WTC11 (cell line): ENCODE results near the gene ST3GAL6. TPM values are rescaled to one million over a fixed set of nuclear protein-coding genes. Genes with fewer than 3 reads are reported as not detected.

Experiments used
- ATAC-seq: fragments of 200-7000 bp; cut with Tn5 transposase; 2 replicates; pipeline ENCODE4 v1.10.0; 2021; ENCODE audit warnings: mild to moderate bottlenecking, moderate library complexity
- CTCF ChIA-PET: fragments of 300-600 bp; sonication (Branson Sonifier 250); formaldehyde crosslinking; loops from one replicate; lab custom pipeline; 2021; ENCODE audit warnings: antibody characterized with exemption; lab: Charles Lee
- POLR2A ChIA-PET: fragments of 350-600 bp; sonication (Branson Sonifier 250); formaldehyde crosslinking; loops from one replicate; lab custom pipeline; 2021; ENCODE audit warnings: antibody characterized with exemption; lab: Charles Lee
- DNase-seq: peaks from one replicate; pipeline ENCODE4 v3.0.0; 2021; ENCODE audit warnings: low spot score
- H3K27ac Mint-ChIP-seq: 2 replicates; pipeline ENCODE4 v1.8.0; 2021; ENCODE audit warnings: mixed read lengths
- H3K27me3 Mint-ChIP-seq: 2 replicates; pipeline ENCODE4 v1.8.0; 2021; ENCODE audit warnings: low read depth, mild to moderate bottlenecking, moderate library complexity, mixed read lengths
- H3K36me3 Mint-ChIP-seq: 2 replicates; pipeline ENCODE4 v1.8.0; 2021; ENCODE audit warnings: mixed read lengths
- H3K4me1 Mint-ChIP-seq: 2 replicates; pipeline ENCODE4 v1.8.0; 2022; ENCODE audit warnings: mixed read lengths
- H3K4me3 Mint-ChIP-seq: 2 replicates; pipeline ENCODE4 v1.8.0; 2021; ENCODE audit warnings: mild to moderate bottlenecking, moderate library complexity, mixed read lengths
- H3K9me3 Mint-ChIP-seq: 2 replicates; pipeline ENCODE4 v1.8.0; 2021; ENCODE audit warnings: mixed read lengths
- ELF4 ChIP-seq: sonication (generic); formaldehyde crosslinking; IDR thresholded peaks from 2 replicates; pipeline ENCODE4 v1.8.1; 2022; ENCODE audit warnings: low read depth, mild to moderate bottlenecking, moderate library complexity, missing genetic modification reagents
- FOXJ3 ChIP-seq: sonication (generic); formaldehyde crosslinking; IDR thresholded peaks from 2 replicates; pipeline ENCODE4 v1.9.0; 2021; ENCODE audit warnings: missing genetic modification reagents, mild to moderate bottlenecking, borderline replicate concordance
- GABPB1 ChIP-seq: sonication (generic); formaldehyde crosslinking; IDR thresholded peaks from 2 replicates; pipeline ENCODE4 v1.8.1; 2023; ENCODE audit warnings: mild to moderate bottlenecking, missing genetic modification reagents
- GTF2I ChIP-seq: fragments of 250-450 bp; sonication (Bioruptor Pico); conservative IDR thresholded peaks from 2 replicates; pipeline ENCODE4 v1.4.0; 2021; ENCODE audit warnings: mild to moderate bottlenecking
- MYBL2 ChIP-seq: sonication (generic); formaldehyde crosslinking; IDR thresholded peaks from 2 replicates; pipeline ENCODE4 v1.8.1; 2023; ENCODE audit warnings: mild to moderate bottlenecking, moderate library complexity, missing genetic modification reagents
- NFE2L1 ChIP-seq: sonication (generic); formaldehyde crosslinking; IDR thresholded peaks from 2 replicates; pipeline ENCODE4 v1.8.1; 2023; ENCODE audit warnings: missing genetic modification reagents
- SOX15 ChIP-seq: fragments of 250-450 bp; sonication (Bioruptor Pico); IDR thresholded peaks from 2 replicates; pipeline ENCODE4 v1.9.0; 2021; ENCODE audit warnings: mild to moderate bottlenecking
- ZBTB21 ChIP-seq: sonication (generic); formaldehyde crosslinking; IDR thresholded peaks from 2 replicates; pipeline ENCODE4 v1.8.1; 2023; ENCODE audit warnings: mild to moderate bottlenecking, missing genetic modification reagents, borderline replicate concordance
- ZNF138 ChIP-seq: sonication (generic); formaldehyde crosslinking; conservative IDR thresholded peaks from 2 replicates; pipeline ENCODE4 v1.8.1; 2022; ENCODE audit warnings: mild to moderate bottlenecking, moderate library complexity, missing genetic modification reagents
- ZNF219 ChIP-seq: sonication (generic); formaldehyde crosslinking; IDR thresholded peaks from 2 replicates; pipeline ENCODE4 v1.8.0; 2023; ENCODE audit warnings: missing genetic modification reagents, mild to moderate bottlenecking, borderline replicate concordance
- ZNF232 ChIP-seq: sonication (generic); formaldehyde crosslinking; IDR thresholded peaks from 2 replicates; pipeline ENCODE4 v1.8.0; 2022; ENCODE audit warnings: mild to moderate bottlenecking, missing genetic modification reagents
- ZNF671 ChIP-seq: fragments of 250-450 bp; sonication (Bioruptor Pico); IDR thresholded peaks from 2 replicates; pipeline ENCODE4 v1.8.0; 2021; ENCODE audit warnings: mild to moderate bottlenecking
- total RNA-seq: library from RNA; stranded (reverse); gene quantifications from 3 replicates; pipeline ENCODE4 v1.2.3, GENCODE V29; 2021
- TF ChIP-seq, protein P1 (sequence below): sonication (generic); formaldehyde crosslinking; IDR thresholded peaks from 2 replicates; pipeline ENCODE4 v1.8.0; 2022; ENCODE audit warnings: mild to moderate bottlenecking, missing genetic modification reagents
- TF ChIP-seq, protein P2 (sequence below): fragments of 250-450 bp; sonication (Bioruptor Pico); IDR thresholded peaks from 2 replicates; pipeline ENCODE4 v1.9.0; 2021; ENCODE audit warnings: mild to moderate bottlenecking
- TF ChIP-seq, protein P3 (sequence below): sonication (generic); formaldehyde crosslinking; IDR thresholded peaks from 2 replicates; pipeline ENCODE4 v1.8.0; 2023; ENCODE audit warnings: missing genetic modification reagents
- TF ChIP-seq, protein P4 (sequence below): fragments of 250-450 bp; sonication (Bioruptor Pico); IDR thresholded peaks from 2 replicates; pipeline ENCODE4 v1.9.0; 2021; ENCODE audit warnings: moderate library complexity, mild to moderate bottlenecking, inconsistent platforms, borderline replicate concordance
- TF ChIP-seq, protein P5 (sequence below): sonication (generic); formaldehyde crosslinking; conservative IDR thresholded peaks from 2 replicates; pipeline ENCODE4 v1.8.1; 2023; ENCODE audit warnings: mild to moderate bottlenecking, low read depth, missing genetic modification reagents, moderate library complexity
- TF ChIP-seq, protein P6 (sequence below): sonication (generic); formaldehyde crosslinking; IDR thresholded peaks from 2 replicates; pipeline ENCODE4 v1.8.1; 2023; ENCODE audit warnings: mild to moderate bottlenecking, missing genetic modification reagents, moderate library complexity
- TF ChIP-seq, protein P7 (sequence below): sonication (generic); formaldehyde crosslinking; IDR thresholded peaks from 2 replicates; pipeline ENCODE4 v1.8.1; 2023; ENCODE audit warnings: mild to moderate bottlenecking, missing genetic modification reagents
- TF ChIP-seq, protein P8 (sequence below): sonication (generic); formaldehyde crosslinking; IDR thresholded peaks from 2 replicates; pipeline ENCODE4 v1.8.1; 2022; ENCODE audit warnings: mild to moderate bottlenecking, missing genetic modification reagents, moderate library complexity, borderline replicate concordance
- TF ChIP-seq, protein P9 (sequence below): sonication (generic); formaldehyde crosslinking; conservative IDR thresholded peaks from 2 replicates; pipeline ENCODE4 v1.8.1; 2022; ENCODE audit warnings: mild to moderate bottlenecking, missing genetic modification reagents
- TF ChIP-seq, protein P10 (sequence below): sonication (generic); formaldehyde crosslinking; IDR thresholded peaks from 2 replicates; pipeline ENCODE4 v1.8.0; 2022; ENCODE audit warnings: missing genetic modification reagents

The ST3GAL6 gene
- total RNA-seq, 1 experiment from 2014 or later = 8.1 TPM

DNA sequence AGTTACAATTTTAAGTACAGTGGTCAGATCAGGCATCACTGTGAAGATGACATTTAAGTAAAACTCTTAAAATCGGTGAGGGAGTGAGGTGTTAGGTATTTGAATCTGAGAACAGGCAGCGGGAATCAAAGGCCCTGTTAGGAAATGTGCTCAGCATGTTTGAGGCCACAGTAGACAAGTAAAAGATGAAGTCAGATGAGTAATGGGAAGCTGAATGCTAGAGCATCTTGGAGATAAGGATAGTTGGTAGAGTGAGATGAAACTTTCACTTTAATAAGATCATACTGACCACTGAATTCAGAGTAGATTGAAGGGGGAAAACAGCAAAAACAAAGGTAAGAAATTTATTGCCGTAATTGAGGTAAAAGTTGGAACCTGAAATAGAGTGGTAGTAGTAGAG, 76.7 kb downstream of the ST3GAL6 start:
- TF ChIP-seq, protein P1, sequence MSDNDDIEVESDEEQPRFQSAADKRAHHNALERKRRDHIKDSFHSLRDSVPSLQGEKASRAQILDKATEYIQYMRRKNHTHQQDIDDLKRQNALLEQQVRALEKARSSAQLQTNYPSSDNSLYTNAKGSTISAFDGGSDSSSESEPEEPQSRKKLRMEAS (CRISPR knock-in tag) = no peak
- TF ChIP-seq, protein P2, sequence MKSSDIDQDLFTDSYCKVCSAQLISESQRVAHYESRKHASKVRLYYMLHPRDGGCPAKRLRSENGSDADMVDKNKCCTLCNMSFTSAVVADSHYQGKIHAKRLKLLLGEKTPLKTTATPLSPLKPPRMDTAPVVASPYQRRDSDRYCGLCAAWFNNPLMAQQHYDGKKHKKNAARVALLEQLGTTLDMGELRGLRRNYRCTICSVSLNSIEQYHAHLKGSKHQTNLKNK (CRISPR knock-in tag) = no peak
- no peak for TF ChIP-seq GTF2I
- TF ChIP-seq ZNF219 (CRISPR knock-in tag) = no peak
- no peak for TF ChIP-seq ZNF232 (CRISPR knock-in tag)
- TF ChIP-seq, protein P3, sequence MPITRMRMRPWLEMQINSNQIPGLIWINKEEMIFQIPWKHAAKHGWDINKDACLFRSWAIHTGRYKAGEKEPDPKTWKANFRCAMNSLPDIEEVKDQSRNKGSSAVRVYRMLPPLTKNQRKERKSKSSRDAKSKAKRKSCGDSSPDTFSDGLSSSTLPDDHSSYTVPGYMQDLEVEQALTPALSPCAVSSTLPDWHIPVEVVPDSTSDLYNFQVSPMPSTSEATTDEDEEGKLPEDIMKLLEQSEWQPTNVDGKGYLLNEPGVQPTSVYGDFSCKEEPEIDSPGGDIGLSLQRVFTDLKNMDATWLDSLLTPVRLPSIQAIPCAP = no peak
- no peak for TF ChIP-seq NFE2L1
- TF ChIP-seq ZNF671 (CRISPR knock-in tag) = no peak
- TF ChIP-seq ELF4 (CRISPR knock-in tag) = no peak
- no peak for TF ChIP-seq SOX15 (CRISPR knock-in tag)
- TF ChIP-seq, protein P4, sequence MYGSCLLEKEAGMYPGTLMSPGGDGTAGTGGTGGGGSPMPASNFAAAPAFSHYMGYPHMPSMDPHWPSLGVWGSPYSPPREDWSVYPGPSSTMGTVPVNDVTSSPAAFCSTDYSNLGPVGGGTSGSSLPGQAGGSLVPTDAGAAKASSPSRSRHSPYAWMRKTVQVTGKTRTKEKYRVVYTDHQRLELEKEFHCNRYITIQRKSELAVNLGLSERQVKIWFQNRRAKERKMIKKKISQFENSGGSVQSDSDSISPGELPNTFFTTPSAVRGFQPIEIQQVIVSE = no peak
- TF ChIP-seq, protein P5, sequence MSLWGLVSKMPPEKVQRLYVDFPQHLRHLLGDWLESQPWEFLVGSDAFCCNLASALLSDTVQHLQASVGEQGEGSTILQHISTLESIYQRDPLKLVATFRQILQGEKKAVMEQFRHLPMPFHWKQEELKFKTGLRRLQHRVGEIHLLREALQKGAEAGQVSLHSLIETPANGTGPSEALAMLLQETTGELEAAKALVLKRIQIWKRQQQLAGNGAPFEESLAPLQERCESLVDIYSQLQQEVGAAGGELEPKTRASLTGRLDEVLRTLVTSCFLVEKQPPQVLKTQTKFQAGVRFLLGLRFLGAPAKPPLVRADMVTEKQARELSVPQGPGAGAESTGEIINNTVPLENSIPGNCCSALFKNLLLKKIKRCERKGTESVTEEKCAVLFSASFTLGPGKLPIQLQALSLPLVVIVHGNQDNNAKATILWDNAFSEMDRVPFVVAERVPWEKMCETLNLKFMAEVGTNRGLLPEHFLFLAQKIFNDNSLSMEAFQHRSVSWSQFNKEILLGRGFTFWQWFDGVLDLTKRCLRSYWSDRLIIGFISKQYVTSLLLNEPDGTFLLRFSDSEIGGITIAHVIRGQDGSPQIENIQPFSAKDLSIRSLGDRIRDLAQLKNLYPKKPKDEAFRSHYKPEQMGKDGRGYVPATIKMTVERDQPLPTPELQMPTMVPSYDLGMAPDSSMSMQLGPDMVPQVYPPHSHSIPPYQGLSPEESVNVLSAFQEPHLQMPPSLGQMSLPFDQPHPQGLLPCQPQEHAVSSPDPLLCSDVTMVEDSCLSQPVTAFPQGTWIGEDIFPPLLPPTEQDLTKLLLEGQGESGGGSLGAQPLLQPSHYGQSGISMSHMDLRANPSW (CRISPR knock-in tag) = no peak
- TF ChIP-seq FOXJ3 = no peak
- no peak for TF ChIP-seq ZNF138 (CRISPR knock-in tag)
- TF ChIP-seq, protein P6, sequence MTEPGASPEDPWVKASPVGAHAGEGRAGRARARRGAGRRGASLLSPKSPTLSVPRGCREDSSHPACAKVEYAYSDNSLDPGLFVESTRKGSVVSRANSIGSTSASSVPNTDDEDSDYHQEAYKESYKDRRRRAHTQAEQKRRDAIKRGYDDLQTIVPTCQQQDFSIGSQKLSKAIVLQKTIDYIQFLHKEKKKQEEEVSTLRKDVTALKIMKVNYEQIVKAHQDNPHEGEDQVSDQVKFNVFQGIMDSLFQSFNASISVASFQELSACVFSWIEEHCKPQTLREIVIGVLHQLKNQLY = no peak
- TF ChIP-seq MYBL2 = no peak
- Mint-ChIP-seq H3K27me3 (no peaks in the 10 kb centered on the region), H3K4me3 (no peak overlapping the region), H3K36me3 (peaks cover 28% of the 10 kb centered on the region), H3K9me3 (peaks cover 13% of the 10 kb centered on the region), H3K27ac (no peak overlapping the region), H3K4me1 (no peaks in the 10 kb centered on the region)
- POLR2A ChIA-PET = no interaction called here
- no peak for ATAC-seq
- no peak for DNase-seq
- CTCF ChIA-PET = no interaction called here

DNA sequence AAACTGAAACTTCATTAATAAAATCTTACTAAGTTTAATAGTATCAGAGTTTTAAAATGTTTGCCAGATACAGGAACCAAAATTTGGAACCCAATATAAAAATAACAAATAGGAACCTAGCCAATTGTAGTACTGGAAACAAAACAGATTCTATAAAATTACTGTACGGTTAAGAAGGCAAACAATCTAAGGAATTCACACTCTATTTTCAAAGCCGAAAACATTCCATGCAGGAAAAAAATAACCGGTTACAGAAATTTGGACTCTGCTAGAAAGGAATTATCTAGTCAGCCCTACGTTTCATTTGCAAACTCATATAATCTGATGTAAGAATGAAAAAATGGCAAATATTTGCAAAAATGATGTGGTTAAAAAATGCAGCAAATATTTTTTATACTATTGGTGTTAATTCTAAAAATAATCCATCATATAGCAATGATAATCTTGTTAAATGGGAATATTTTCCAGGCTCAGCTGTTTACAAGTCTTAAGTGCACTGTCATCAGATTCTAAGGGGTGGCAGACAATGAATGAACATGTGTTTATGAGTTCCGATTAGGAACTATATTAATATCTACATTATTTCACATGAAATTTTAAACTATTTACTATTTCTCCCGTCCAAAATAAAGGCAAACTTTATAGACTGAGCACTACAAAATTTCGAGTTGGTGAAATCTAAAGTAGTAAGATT, 80.3 kb downstream of the ST3GAL6 start:
- Mint-ChIP-seq H3K4me1 (no peaks in the 10 kb centered on the region), H3K27ac (no peak overlapping the region), H3K4me3 (no peak overlapping the region), H3K27me3 (no peaks in the 10 kb centered on the region), H3K9me3 (peaks cover 17% of the 10 kb centered on the region), H3K36me3 (peaks cover 32% of the 10 kb centered on the region)
- DNase-seq (no peak), ATAC-seq (no peak)
- ChIA-PET POLR2A (no interaction called here), CTCF (no interaction called here)
- TF ChIP-seq, protein P7, sequence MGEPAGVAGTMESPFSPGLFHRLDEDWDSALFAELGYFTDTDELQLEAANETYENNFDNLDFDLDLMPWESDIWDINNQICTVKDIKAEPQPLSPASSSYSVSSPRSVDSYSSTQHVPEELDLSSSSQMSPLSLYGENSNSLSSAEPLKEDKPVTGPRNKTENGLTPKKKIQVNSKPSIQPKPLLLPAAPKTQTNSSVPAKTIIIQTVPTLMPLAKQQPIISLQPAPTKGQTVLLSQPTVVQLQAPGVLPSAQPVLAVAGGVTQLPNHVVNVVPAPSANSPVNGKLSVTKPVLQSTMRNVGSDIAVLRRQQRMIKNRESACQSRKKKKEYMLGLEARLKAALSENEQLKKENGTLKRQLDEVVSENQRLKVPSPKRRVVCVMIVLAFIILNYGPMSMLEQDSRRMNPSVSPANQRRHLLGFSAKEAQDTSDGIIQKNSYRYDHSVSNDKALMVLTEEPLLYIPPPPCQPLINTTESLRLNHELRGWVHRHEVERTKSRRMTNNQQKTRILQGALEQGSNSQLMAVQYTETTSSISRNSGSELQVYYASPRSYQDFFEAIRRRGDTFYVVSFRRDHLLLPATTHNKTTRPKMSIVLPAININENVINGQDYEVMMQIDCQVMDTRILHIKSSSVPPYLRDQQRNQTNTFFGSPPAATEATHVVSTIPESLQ (CRISPR knock-in tag) = no peak
- TF ChIP-seq, protein P8, sequence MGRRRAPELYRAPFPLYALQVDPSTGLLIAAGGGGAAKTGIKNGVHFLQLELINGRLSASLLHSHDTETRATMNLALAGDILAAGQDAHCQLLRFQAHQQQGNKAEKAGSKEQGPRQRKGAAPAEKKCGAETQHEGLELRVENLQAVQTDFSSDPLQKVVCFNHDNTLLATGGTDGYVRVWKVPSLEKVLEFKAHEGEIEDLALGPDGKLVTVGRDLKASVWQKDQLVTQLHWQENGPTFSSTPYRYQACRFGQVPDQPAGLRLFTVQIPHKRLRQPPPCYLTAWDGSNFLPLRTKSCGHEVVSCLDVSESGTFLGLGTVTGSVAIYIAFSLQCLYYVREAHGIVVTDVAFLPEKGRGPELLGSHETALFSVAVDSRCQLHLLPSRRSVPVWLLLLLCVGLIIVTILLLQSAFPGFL (CRISPR knock-in tag) = no peak
- TF ChIP-seq, protein P3 = no peak
- TF ChIP-seq, protein P9, sequence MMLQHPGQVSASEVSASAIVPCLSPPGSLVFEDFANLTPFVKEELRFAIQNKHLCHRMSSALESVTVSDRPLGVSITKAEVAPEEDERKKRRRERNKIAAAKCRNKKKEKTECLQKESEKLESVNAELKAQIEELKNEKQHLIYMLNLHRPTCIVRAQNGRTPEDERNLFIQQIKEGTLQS (CRISPR knock-in tag) = no peak
- TF ChIP-seq, protein P10, sequence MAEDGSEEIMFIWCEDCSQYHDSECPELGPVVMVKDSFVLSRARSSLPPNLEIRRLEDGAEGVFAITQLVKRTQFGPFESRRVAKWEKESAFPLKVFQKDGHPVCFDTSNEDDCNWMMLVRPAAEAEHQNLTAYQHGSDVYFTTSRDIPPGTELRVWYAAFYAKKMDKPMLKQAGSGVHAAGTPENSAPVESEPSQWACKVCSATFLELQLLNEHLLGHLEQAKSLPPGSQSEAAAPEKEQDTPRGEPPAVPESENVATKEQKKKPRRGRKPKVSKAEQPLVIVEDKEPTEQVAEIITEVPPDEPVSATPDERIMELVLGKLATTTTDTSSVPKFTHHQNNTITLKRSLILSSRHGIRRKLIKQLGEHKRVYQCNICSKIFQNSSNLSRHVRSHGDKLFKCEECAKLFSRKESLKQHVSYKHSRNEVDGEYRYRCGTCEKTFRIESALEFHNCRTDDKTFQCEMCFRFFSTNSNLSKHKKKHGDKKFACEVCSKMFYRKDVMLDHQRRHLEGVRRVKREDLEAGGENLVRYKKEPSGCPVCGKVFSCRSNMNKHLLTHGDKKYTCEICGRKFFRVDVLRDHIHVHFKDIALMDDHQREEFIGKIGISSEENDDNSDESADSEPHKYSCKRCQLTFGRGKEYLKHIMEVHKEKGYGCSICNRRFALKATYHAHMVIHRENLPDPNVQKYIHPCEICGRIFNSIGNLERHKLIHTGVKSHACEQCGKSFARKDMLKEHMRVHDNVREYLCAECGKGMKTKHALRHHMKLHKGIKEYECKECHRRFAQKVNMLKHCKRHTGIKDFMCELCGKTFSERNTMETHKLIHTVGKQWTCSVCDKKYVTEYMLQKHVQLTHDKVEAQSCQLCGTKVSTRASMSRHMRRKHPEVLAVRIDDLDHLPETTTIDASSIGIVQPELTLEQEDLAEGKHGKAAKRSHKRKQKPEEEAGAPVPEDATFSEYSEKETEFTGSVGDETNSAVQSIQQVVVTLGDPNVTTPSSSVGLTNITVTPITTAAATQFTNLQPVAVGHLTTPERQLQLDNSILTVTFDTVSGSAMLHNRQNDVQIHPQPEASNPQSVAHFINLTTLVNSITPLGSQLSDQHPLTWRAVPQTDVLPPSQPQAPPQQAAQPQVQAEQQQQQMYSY = no peak
- TF ChIP-seq GABPB1 (CRISPR knock-in tag) = no peak
- TF ChIP-seq ZBTB21 (CRISPR knock-in tag) = no peak
